Activated naive CD4-positive, alpha-beta T cell treated with anti-CD3 and anti-CD28 coated beads, Interleukin-2, amount 10 ng/mL, durations not matched to agents 5 hours and 36 hours (primary cell): ENCODE measurements around the gene AMTN. TPM values are rescaled to one million over a fixed set of nuclear protein-coding genes. Genes with fewer than 3 reads are reported as not detected.

ENCODE experiments used
- total RNA-seq, 2 experiments: library from RNA; stranded (reverse); gene quantifications; one replicate each; pipeline ENCODE4 v1.2.3, GENCODE V29; 2021

Gene AMTN
- not detected for total RNA-seq

GRCh38 chr4:70518269-70518668 lies at the start of gene AMTN:
Gene AMTN, plus strand, starts transcription at chr4:70518569. Its CDS starts 209 bp downstream, at chr4:70518778.

GRCh38 chr4:70471897-70472296 lies 46.5 kb upstream of the AMTN start, which contains the start of gene MUC7:
Gene MUC7, plus strand, starts transcription at chr4:70472197. Its CDS starts 1,825 bp downstream, at chr4:70474022.

Other genes starting within 250 kb of the AMTN start
- not detected for gene CABS1, start 183.6 kb upstream of the AMTN start, total RNA-seq
- gene SMR3A, start 157.8 kb upstream of the AMTN start, total RNA-seq: not detected
- gene SMR3B, start 135.4 kb upstream of the AMTN start, total RNA-seq: not detected
- gene OPRPN, start 120.6 kb upstream of the AMTN start, total RNA-seq: not detected
- gene MUC7, start 46.4 kb upstream of the AMTN start, total RNA-seq: not detected
- not detected for gene AMBN, start 73.7 kb downstream of the AMTN start, total RNA-seq
- gene ENAM, start 110.2 kb downstream of the AMTN start, total RNA-seq: 1 to 10 TPM in 1 of 2 experiments, under 1 TPM in 1; 0.76 to 1.2 TPM
- gene JCHAIN, start 147.9 kb downstream of the AMTN start, total RNA-seq: under 1 TPM; 0.78 to 0.99 TPM
- 10 to 100 TPM; 49.3 to 52.1 TPM for gene UTP3, start 170.0 kb downstream of the AMTN start, total RNA-seq
- 10 to 100 TPM; 38.3 to 40.9 TPM for gene RUFY3, start 203.4 kb downstream of the AMTN start, total RNA-seq